Activated CD8-positive, alpha-beta T cell treated with anti-CD3 and anti-CD28 coated beads for 36 hours (primary cell): ENCODE data around the gene TIGD3. TPM values are rescaled to one million over a fixed set of nuclear protein-coding genes. Genes with fewer than 3 reads are reported as not detected.

Experiments
- ATAC-seq: fragments of 200-7000 bp; cut with Tn5 transposase; one replicate; pipeline ENCODE4 v1.10.0; 2021; ENCODE audit warnings: mild to moderate bottlenecking, moderate library complexity
- CTCF ChIA-PET: fragments of 350-600 bp; sonication (Branson Sonifier 250); formaldehyde crosslinking; loops from one replicate; lab custom pipeline; 2021; ENCODE audit warnings: antibody characterized with exemption; lab: Charles Lee
- POLR2A ChIA-PET: fragments of 350-600 bp; sonication (Branson Sonifier 250); formaldehyde crosslinking; loops from one replicate; lab custom pipeline; 2021; ENCODE audit warnings: antibody characterized with exemption; lab: Charles Lee
- DNase-seq: peaks from one replicate; pipeline ENCODE4 v3.0.0-alpha.2; 2020
- H3K27ac Mint-ChIP-seq: one replicate; pipeline ENCODE4 v1.8.0; 2021; ENCODE audit warnings: mild to moderate bottlenecking, mixed read lengths
- H3K27me3 Mint-ChIP-seq: one replicate; pipeline ENCODE4 v1.8.0; 2021; ENCODE audit warnings: mixed read lengths
- H3K36me3 Mint-ChIP-seq: one replicate; pipeline ENCODE4 v1.8.0; 2021; ENCODE audit warnings: low read depth, mixed read lengths
- H3K4me1 Mint-ChIP-seq: one replicate; pipeline ENCODE4 v1.8.0; 2021; ENCODE audit warnings: low read depth, mixed read lengths
- H3K4me3 Mint-ChIP-seq: one replicate; pipeline ENCODE4 v1.8.0; 2021; ENCODE audit warnings: mild to moderate bottlenecking, moderate library complexity, mixed read lengths
- H3K9me3 Mint-ChIP-seq: one replicate; pipeline ENCODE4 v1.8.0; 2021; ENCODE audit warnings: mixed read lengths
- CTCF ChIP-seq: fragments of 200-600 bp; IDR thresholded peaks from one replicate; pipeline ENCODE4 v1.8.0; 2022; ENCODE audit warnings: antibody characterized with exemption, mild to moderate bottlenecking
- intact Hi-C: fragments of 100-400 bp; cut with micrococcal nuclease; formaldehyde crosslinking; loops from one replicate; pipeline ENCODE4 v1.10.0; 2022
- total RNA-seq, 2 experiments: library from RNA; stranded (reverse); gene quantifications; one replicate each; pipeline ENCODE4 v1.2.3, GENCODE V29; 2021

Gene TIGD3
- total RNA-seq, 2 experiments from 2014 or later = 0.65 to 1.4 TPM

DNA sequence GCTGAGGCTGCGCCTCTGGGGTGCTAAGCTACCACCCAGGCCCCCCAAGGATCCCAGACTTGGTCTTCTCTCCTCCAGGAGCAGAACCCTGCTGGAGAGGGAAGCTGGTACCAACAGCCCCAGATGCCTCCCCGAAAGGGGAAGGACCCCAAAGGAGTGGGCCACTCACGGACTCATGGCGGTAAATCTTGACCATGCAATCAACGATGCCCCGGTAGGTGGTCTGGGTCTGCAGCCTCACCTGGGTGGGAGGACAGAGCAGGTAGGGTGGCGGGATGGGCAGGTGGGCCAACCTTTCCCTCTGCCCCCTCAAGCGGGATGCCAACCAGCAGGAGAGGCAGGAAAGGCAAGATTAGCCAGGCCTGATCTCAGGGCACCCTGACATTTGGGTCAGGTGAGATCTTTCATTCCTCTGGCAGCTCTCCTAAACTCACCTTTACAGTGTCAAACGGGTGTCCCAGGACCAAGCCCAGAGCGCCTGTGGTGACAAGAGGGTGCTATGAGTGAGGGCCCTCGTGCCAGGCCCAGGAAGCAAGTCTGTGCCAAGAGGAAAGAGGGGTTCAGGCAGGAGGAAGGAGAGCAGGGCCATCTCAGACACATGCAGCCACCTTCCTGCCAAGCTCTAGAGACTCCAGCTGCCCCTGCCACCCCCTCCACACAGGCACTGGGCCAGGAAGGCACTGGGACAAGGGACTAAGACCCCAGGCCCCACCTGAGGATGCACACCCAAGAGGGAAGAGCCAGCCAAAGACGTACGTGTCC, 25.3 kb downstream of the TIGD3 start:
- intact Hi-C loops = loop anchor here (5.0 kb wide), 1 partner anchor 47 kb away; no protein-coding TSS in a partner anchor
- no peak overlapping the region for H3K27ac Mint-ChIP-seq
- ChIA-PET POLR2A (interaction anchor here (1.0 to 18.5 kb wide), 5 partner anchors 9 to 123 kb away, joined by 3 to 339 read pairs (median 9); partner anchors contain the start of genes MALAT1 and NEAT1), CTCF (interaction anchor here (0.6 to 6.1 kb wide), 7 partner anchors 9 to 131 kb away, joined by 3 to 37 read pairs (median 4); partner anchors contain the start of gene DPF2)
- TF ChIP-seq CTCF = no peak
- no peak for DNase-seq
- peaks cover 27% of the 10 kb centered on the region for H3K4me1 Mint-ChIP-seq
- peak overlapping the region; percentile 26 for H3K4me3 Mint-ChIP-seq
- H3K36me3 Mint-ChIP-seq = no peaks in the 10 kb centered on the region
- ATAC-seq = no peak
- no peaks in the 10 kb centered on the region for H3K27me3 Mint-ChIP-seq
- no peaks in the 10 kb centered on the region for H3K9me3 Mint-ChIP-seq

- TF ChIP-seq CTCF = no peak
- ChIA-PET CTCF (interaction anchor here (0.6 to 6.1 kb wide), 7 partner anchors 10 to 160 kb away, joined by 3 to 37 read pairs (median 4); partner anchors contain the start of gene DPF2), POLR2A (interaction anchor here (0.6 to 18.5 kb wide), 5 partner anchors 11 to 264 kb away, joined by 3 to 339 read pairs (median 9); partner anchors contain the start of genes MALAT1 and NEAT1)
- intact Hi-C loops = loop anchor here (5.0 kb wide), 1 partner anchor 47 kb away; no protein-coding TSS in a partner anchor
- H3K9me3 Mint-ChIP-seq = no peaks in the 10 kb centered on the region
- H3K27ac Mint-ChIP-seq = no peak overlapping the region
- H3K27me3 Mint-ChIP-seq = no peaks in the 10 kb centered on the region
- ATAC-seq (no peak), DNase-seq (no peak)
- no peaks in the 10 kb centered on the region for H3K36me3 Mint-ChIP-seq
- H3K4me1 Mint-ChIP-seq = peaks cover 34% of the 10 kb centered on the region
- H3K4me3 Mint-ChIP-seq = peak overlapping the region; percentile 78
Observed at GRCh38 chr11:65380460-65381119, 26.0 kb downstream of the TIGD3 start.

DNA sequence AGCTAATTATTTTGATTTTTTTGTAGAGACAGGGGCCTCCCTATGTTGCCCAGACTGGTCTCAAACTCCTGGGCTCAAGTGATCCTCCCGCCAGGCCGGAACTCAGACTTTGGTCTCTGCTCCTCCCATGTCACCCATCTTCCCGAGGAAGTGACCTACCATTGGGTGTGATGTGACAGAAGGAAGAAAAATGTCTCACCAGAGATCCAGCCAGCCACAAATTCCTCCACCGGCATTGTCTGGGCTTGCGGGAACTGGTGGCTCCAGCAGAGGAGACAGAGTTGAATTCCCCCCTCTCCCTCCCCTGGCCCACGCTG, 27.1 kb downstream of the TIGD3 start:
- no peaks in the 10 kb centered on the region for H3K9me3 Mint-ChIP-seq
- no peak for ATAC-seq
- DNase-seq = no peak
- peak overlapping the region; percentile 97 for H3K27ac Mint-ChIP-seq
- H3K4me3 Mint-ChIP-seq = peak overlapping the region; percentile 78
- H3K27me3 Mint-ChIP-seq = no peaks in the 10 kb centered on the region
- no peaks in the 10 kb centered on the region for H3K36me3 Mint-ChIP-seq
- ChIA-PET POLR2A (interaction anchor here (0.7 to 18.5 kb wide), 10 partner anchors 10 to 262 kb away, joined by 3 to 339 read pairs (median 4); partner anchors contain the start of genes MALAT1 and NEAT1), CTCF (interaction anchor here (0.6 to 6.1 kb wide), 11 partner anchors 12 to 159 kb away, joined by 3 to 37 read pairs (median 4); no protein-coding TSS in a partner anchor)
- no peak for TF ChIP-seq CTCF
- peaks cover 42% of the 10 kb centered on the region for H3K4me1 Mint-ChIP-seq
- intact Hi-C loops = loop anchor here (2.0 to 5.0 kb wide), 2 partner anchors 46 to 121 kb away; no protein-coding TSS in a partner anchor

DNA sequence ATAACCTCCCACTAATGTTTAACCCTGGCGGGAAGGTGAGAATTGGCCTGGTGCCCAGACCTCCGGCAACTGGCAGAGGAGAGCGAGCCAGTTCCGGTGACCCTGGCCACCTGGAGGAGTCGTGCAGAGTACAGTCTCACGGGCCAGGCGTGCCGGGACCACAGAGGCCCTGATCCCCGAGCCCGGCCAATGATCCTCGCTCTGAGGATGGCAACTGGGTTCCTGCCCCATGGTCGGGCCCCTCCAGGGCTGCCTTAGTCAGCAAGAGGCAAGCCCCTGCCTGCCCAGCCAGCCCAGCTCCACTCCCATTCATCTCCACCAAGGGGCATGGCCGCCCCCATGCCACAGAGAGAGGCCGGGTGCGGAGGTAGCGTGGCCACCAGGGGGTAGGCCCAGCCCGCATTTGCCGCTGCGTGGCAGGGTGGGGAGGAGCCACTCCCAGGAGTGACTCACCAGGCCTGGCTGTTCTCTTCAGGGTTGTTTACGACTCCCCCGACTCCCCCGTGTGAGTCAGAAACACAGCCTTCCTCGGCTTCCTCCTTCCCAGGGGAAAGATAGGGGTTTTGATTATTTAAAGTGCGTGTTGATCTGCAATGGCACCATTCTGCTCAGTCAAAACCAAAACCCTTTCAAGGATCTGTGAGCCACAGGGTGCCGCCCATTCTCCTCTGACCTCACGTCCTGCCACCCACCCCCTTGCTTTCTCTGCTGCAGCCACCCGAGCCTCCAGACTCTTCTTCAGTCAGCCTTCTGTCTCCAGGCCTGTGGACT, 27.7 kb downstream of the TIGD3 start, which contains the start of gene SLC25A45:
Gene SLC25A45 (minus strand): TSS at position 614 of the 771 bp plus-strand sequence. CDS start 695 bp downstream, outside the sequence.
- TF ChIP-seq CTCF = peak; percentile 91
- H3K36me3 Mint-ChIP-seq = no peaks in the 10 kb centered on the region
- CTCF ChIA-PET = interaction anchor here (0.6 to 6.1 kb wide), 11 partner anchors 12 to 128 kb away, joined by 3 to 37 read pairs (median 4); no protein-coding TSS in a partner anchor
- DNase-seq = peak; percentile 96
- no peaks in the 10 kb centered on the region for H3K9me3 Mint-ChIP-seq
- peak; percentile 85 for ATAC-seq
- POLR2A ChIA-PET = interaction anchor here (0.7 to 18.5 kb wide), 9 partner anchors 9 to 262 kb away, joined by 3 to 339 read pairs (median 4); partner anchors contain the start of genes MALAT1 and NEAT1
- H3K4me1 Mint-ChIP-seq = peaks cover 44% of the 10 kb centered on the region
- no peaks in the 10 kb centered on the region for H3K27me3 Mint-ChIP-seq
- peak within 1 kb of the TSS; percentile 97 for H3K27ac Mint-ChIP-seq
- intact Hi-C loops = loop anchor here (2.0 to 5.0 kb wide), 2 partner anchors 45 to 121 kb away; no protein-coding TSS in a partner anchor
- H3K4me3 Mint-ChIP-seq = peak within 1 kb of the TSS; percentile 78
